ENCODE results near the gene NLRC5. TPM values are rescaled to one million over a fixed set of nuclear protein-coding genes. Genes with fewer than 3 reads are reported as not detected.

The NLRC5 gene
- total RNA-seq, 1 donor: 52.1 TPM

- peaks cover 18% of the 10 kb centered on the region for H3K4me1 ChIP-seq (ENCODE audit: insufficient read depth, low read length)
- H3K79me2 ChIP-seq (ENCODE audit: insufficient read depth, low read length): no peaks in the 10 kb centered on the region
- peak overlapping the region; percentile 28 for H3K27ac ChIP-seq (ENCODE audit: low read depth, low read length)
- H3K4me2 ChIP-seq (ENCODE audit: insufficient read depth, low read length): peak overlapping the region; percentile 67
- peak overlapping the region; percentile 41 for H3K4me3 ChIP-seq (ENCODE audit: insufficient read depth, low read length)
- no peaks in the 10 kb centered on the region for H3K27me3 ChIP-seq (ENCODE audit: insufficient read depth, low read length)
- no peaks in the 10 kb centered on the region for H3K36me3 ChIP-seq (ENCODE audit: insufficient read depth, low read length)
- DNase-seq (ENCODE audit: insufficient read length, low spot score, missing footprints): peak; percentile 88
- no peak for TF ChIP-seq CTCF (IDR thresholded peaks at IDR 0.05; ENCODE audit: extremely low read depth, low read depth, low read length)
- H3K9me3 ChIP-seq (ENCODE audit: low read depth, low read length): no peaks in the 10 kb centered on the region
- peak overlapping the region; percentile 79 for H2AFZ ChIP-seq (ENCODE audit: low read length)
- H4K20me1 ChIP-seq (ENCODE audit: insufficient read depth, low read length): no peaks in the 10 kb centered on the region
Measured at GRCh38 chr16:57112403-57113041, 123.2 kb downstream of the NLRC5 start.

GRCh38 chr16:57113042-57113453 is 123.7 kb downstream of the NLRC5 start:
- Histone ChIP-seq H3K27ac (ENCODE audit: low read depth, low read length) (peak overlapping the region; percentile 28), H3K4me2 (ENCODE audit: insufficient read depth, low read length) (peak overlapping the region; percentile 67)

GRCh38 chr16:57113664-57114063 is 124.3 kb downstream of the NLRC5 start:
- Histone ChIP-seq H3K9me3 (ENCODE audit: low read depth, low read length) (no peaks in the 10 kb centered on the region), H3K4me3 (ENCODE audit: insufficient read depth, low read length) (no peak overlapping the region)
- peak; percentile 44 for DNase-seq (ENCODE audit: insufficient read length, low spot score, missing footprints)

More at GRCh38 chr16:57113042-57113453, 123.7 kb downstream of the NLRC5 start:
- no peak for TF ChIP-seq CTCF (IDR thresholded peaks at IDR 0.05; ENCODE audit: extremely low read depth, low read depth, low read length)
- H4K20me1 ChIP-seq (ENCODE audit: insufficient read depth, low read length): no peaks in the 10 kb centered on the region
- H3K4me1 ChIP-seq (ENCODE audit: insufficient read depth, low read length): peaks cover 18% of the 10 kb centered on the region
- peak overlapping the region; percentile 41 for H3K4me3 ChIP-seq (ENCODE audit: insufficient read depth, low read length)
- H2AFZ ChIP-seq (ENCODE audit: low read length): peak overlapping the region; percentile 79
- H3K27me3 ChIP-seq (ENCODE audit: insufficient read depth, low read length): no peaks in the 10 kb centered on the region
- no peaks in the 10 kb centered on the region for H3K9me3 ChIP-seq (ENCODE audit: low read depth, low read length)
- H3K79me2 ChIP-seq (ENCODE audit: insufficient read depth, low read length): no peaks in the 10 kb centered on the region
- no peaks in the 10 kb centered on the region for H3K36me3 ChIP-seq (ENCODE audit: insufficient read depth, low read length)
- DNase-seq (ENCODE audit: insufficient read length, low spot score, missing footprints): peak; percentile 98

More at GRCh38 chr16:57113664-57114063, 124.3 kb downstream of the NLRC5 start:
- H3K27ac ChIP-seq (ENCODE audit: low read depth, low read length): no peak overlapping the region
- peaks cover 18% of the 10 kb centered on the region for H3K4me1 ChIP-seq (ENCODE audit: insufficient read depth, low read length)
- H3K36me3 ChIP-seq (ENCODE audit: insufficient read depth, low read length): no peaks in the 10 kb centered on the region
- no peak overlapping the region for H2AFZ ChIP-seq (ENCODE audit: low read length)
- H3K79me2 ChIP-seq (ENCODE audit: insufficient read depth, low read length): no peaks in the 10 kb centered on the region
- no peaks in the 10 kb centered on the region for H3K27me3 ChIP-seq (ENCODE audit: insufficient read depth, low read length)
- H4K20me1 ChIP-seq (ENCODE audit: insufficient read depth, low read length): no peaks in the 10 kb centered on the region
- TF ChIP-seq CTCF (IDR thresholded peaks at IDR 0.05; ENCODE audit: extremely low read depth, low read depth, low read length): no peak
- H3K4me2 ChIP-seq (ENCODE audit: insufficient read depth, low read length): peak overlapping the region; percentile 67

Measured in osteoblast (primary cell).